AG20443 (cell line): ENCODE data around the gene CA4.
"Not testable (repeated sequence)": the region's sequence is repeated elsewhere in the genome, so short reads cannot be mapped to it uniquely, and the experiment has no call there.

Experiments used
- DNase-seq: peaks from one replicate; pipeline ENCODE4 v3.0.0; 2012; ENCODE audit warnings: low spot score, mixed read lengths

Gene CA4

GRCh38 chr17:60149691-60150582 lies at the start of gene CA4:
TSS of gene CA4 (plus strand) at chr17:60149973. CDS start at chr17:60150035, 62 bp downstream.
- no peak for DNase-seq

GRCh38 chr17:60100577-60100976 lies 49.2 kb upstream of the CA4 start:
- not testable (repeated sequence) for DNase-seq

- not testable (repeated sequence) for DNase-seq
Measured at GRCh38 chr17:60102015-60102631, 47.6 kb upstream of the CA4 start.

- DNase-seq = no peak
Measured at GRCh38 chr17:60102632-60103096, 47.1 kb upstream of the CA4 start.

GRCh38 chr17:60103957-60104356 lies 45.8 kb upstream of the CA4 start:
- no peak for DNase-seq

GRCh38 chr17:60106340-60107059 lies 43.3 kb upstream of the CA4 start:
- peak; percentile 68 for DNase-seq

GRCh38 chr17:60107526-60108257 lies 42.1 kb upstream of the CA4 start:
- no peak for DNase-seq

GRCh38 chr17:60108309-60108708 lies 41.5 kb upstream of the CA4 start:
- DNase-seq = not testable (repeated sequence)

GRCh38 chr17:60108712-60109111 lies 41.1 kb upstream of the CA4 start:
- DNase-seq = no peak

- no peak for DNase-seq
Measured at GRCh38 chr17:60109161-60109560, 40.6 kb upstream of the CA4 start.

- no peak for DNase-seq
Measured at GRCh38 chr17:60110586-60110985, 39.2 kb upstream of the CA4 start.

GRCh38 chr17:60111661-60112060 lies 38.1 kb upstream of the CA4 start:
- not testable (repeated sequence) for DNase-seq

- DNase-seq = not testable (repeated sequence)
Measured at GRCh38 chr17:60115364-60115763, 34.4 kb upstream of the CA4 start.

- not testable (repeated sequence) for DNase-seq
Measured at GRCh38 chr17:60116196-60116595, 33.6 kb upstream of the CA4 start.

GRCh38 chr17:60119162-60119561 lies 30.6 kb upstream of the CA4 start:
- not testable (repeated sequence) for DNase-seq

GRCh38 chr17:60119807-60120748 lies 29.7 kb upstream of the CA4 start:
- DNase-seq = not testable (repeated sequence)

- DNase-seq = peak; percentile 9
Measured at GRCh38 chr17:60127068-60128064, 22.4 kb upstream of the CA4 start.

- DNase-seq = no peak
Measured at GRCh38 chr17:60128171-60128859, 21.5 kb upstream of the CA4 start.

- DNase-seq = no peak
Measured at GRCh38 chr17:60129164-60129563, 20.6 kb upstream of the CA4 start.
